Measurements from ENCODE around the gene FAM53A.

Gene FAM53A

DNA sequence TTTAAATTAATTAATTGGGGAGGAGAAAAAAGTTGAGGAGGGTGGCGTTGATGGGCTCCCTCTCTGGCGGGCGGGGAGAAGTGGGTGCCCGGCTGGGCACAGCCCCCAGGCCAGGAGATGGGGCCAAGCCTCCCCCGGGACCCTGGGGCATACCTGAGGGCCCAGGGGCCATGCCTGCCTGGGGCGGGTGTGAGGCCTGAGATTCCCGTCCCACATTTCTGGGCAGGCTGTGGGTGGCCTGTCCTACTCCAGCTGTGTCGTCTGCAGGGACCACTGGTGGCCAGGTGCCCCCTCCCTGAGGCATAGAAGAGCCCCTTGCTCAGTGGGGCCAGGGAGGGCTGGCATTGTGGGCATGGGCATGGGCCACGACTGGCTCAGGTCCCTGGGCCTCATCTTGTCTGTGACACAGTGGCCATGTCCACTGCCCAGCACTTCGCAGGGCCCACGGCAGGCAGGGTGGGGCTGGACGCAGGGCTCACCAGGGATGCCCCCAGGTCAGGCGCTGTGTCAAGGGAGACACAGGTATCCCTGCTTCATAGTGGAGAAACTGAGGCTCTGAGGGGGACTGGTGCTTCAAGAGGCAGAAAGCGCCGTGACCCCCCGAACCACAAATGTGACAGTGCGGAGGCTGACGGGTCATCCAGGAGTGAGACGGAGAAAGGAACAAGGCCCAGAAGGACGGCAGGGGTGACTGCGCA is 60.1 kb downstream of the FAM53A start:
- DNase-seq (ENCODE audit: low read depth) = no peak

DNA sequence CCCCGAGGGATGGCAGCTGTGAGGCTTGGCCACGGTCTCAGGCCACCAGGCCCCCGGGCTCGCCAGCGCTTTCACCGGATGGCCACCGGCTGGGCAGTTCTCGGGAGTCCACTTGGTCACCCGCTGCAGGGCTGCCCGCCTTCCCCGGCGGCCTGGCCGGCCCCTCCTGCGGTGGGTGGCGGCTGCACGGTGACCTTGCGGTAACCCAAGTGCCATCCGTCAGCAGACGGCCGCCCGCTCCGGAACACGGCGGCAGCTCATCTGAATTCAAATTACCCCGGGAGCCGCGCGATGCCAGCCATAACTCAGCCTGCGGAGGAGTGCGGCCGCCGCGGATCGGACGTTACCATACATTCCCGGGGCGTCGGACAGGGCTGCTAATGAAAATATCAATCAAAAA is 60.7 kb downstream of the FAM53A start:
- DNase-seq (ENCODE audit: low read depth) = no peak

DNA sequence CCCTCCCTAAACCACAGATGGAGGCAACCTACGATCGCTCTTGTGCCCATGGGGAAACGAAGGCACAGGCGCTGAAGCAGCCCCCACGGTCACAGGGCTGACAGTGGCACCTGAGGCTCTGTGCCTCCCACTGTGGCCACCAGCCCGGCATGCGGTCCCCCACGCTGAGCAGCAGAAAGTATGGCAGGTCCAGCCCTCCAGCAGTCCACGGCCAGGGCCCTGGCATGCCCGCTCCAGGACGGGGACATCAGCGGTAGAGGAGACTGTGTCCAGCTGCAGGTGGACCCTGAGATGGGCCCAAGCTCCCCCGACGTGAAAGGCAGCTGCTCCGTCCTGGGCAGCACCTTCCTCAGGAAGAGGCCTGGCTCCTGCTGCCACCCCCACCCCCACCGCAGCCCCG is 61.2 kb downstream of the FAM53A start:
- no peak for DNase-seq (ENCODE audit: low read depth)

DNA sequence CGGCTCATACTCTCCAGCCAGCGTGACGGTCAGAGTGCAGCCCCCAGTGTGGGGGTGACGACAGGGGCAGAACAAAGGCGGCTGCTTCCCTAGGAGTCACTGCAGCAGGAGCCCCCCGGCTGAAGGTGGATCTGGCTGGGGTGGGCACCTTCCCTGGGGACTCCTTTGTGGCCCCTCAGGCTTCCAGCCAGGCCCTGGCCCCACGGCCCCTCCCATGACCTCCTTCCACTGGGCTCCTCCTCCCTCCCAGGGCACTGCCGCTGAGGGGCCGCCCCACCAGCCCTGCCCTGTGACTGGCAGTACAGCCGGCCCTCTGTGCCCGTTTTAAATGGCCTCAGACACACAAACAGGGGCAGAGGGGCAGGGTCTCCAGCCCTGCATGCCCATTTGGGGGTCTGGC is 61.9 kb downstream of the FAM53A start:
- DNase-seq (ENCODE audit: low read depth) = no peak

DNA sequence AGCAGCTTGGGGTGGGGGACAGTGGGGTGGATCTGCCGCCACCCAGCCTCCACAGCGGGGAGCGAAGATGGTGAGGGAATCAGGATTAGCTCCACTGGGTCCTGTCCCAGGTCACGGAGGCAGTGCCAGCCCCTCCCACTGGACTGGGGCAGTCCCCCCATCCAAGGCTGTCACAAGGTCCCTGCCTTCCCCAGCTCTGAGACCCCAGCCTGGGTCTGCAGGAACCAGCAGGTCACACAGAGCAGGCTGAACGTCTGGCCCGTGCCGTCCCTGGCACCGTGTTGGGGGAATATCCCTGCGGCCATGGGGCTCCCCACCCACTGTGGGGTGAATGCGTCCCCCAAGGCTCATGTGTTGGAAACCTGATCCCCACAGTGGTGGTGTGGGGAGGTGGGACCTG is 62.6 kb downstream of the FAM53A start:
- no peak for DNase-seq (ENCODE audit: low read depth)

DNA sequence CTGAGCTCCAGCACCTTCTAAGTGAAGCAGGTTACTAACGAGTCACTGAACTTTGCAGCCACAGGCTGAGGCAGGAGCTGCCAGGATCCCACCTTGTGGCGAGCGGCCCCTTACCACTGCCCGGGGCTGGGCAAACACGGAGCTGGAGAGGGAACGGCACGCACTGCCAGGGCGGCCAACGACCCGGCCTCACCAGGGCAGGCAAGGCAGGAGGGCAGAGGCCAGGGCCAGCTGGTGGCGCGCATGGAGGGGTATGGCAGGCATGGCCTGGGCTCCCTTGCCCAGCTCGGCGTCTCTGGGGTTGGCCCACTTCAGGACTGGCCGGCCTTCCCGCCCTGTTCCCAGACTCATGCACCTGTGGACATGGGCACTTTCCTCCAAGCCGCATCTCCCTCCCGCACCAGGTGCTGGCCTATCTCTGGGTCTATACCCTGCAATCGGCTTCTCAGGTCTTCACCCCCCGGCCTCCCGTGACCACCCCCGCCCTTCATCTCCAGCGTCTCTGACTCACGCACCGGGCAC is 64.9 kb downstream of the FAM53A start:
- no peak for DNase-seq (ENCODE audit: low read depth)

DNA sequence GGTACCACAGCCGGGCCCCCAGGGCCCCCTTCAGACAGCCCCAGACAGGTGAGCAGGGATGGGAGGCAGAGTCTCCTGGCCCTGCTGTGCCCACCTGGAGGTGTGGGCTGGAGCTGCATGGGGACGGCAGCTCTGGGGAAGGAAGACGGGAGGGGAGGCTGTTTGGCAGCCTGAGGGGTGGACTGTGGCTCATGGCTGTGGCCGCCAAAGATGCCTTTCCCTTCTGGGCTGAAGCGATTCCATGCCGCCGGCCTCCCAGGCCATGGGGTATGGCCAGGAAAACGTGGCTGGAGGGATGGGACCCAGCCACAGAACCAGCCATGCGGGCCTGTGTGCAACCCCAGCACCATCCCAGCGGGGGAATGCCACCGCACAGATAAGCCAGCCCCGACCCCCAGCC is 65.7 kb downstream of the FAM53A start:
- no peak for DNase-seq (ENCODE audit: low read depth)

DNA sequence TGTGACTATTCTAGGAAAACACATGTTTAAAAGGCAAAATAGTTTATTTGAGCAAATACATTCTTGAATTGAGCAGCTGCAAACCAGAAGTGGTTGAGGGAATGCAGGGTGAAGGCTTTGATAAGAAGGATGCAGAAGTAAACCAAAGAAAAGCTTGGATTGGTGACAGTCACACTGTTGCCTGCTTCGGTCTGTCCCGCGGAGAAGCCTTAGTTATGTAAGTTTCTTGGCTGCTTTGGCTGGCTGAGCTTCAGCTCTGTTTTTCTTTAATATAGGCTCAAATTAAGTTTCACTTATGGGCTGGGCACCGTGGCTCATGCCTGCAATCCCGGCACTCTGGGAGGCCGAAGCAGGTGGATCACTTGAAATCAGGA is 67.6 kb downstream of the FAM53A start:
- DNase-seq (ENCODE audit: low read depth) = no peak

DNA sequence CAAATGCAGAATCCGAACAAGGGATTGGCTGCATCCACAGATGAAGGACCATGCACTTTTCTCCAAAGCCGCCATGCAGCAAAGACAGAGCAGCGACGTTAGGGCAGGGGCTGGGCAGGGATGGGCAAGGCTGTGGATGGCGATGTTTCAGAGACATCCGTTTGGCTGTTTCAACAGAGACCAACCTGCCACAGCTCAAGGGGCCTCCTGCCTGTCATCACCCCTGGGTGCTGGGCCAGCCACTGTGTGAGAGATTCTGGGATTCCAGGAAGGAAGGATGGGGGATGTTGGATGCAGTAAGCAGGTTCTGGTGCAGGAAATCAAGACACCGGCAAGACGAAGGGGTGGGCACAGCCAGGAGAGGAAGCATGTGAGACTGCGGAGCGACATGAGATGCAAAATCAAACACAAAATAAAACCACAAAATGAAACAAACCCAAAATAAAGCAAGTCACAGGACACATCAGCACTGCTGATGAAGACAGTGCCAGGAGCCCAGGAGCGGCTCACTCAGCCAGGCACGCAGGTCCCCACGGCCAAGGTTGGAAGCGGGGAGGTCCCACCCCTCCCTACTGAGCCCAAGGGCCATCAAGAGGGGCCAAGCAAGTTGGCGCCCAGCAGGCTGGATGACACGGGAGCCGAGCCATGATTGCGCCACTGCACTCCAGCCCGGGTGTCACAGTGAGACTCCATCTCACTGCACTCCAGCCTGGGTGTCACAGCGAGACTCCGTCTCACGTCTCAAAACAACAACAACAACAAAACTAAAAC is 68.1 kb downstream of the FAM53A start:
- no peak for DNase-seq (ENCODE audit: low read depth)

DNA sequence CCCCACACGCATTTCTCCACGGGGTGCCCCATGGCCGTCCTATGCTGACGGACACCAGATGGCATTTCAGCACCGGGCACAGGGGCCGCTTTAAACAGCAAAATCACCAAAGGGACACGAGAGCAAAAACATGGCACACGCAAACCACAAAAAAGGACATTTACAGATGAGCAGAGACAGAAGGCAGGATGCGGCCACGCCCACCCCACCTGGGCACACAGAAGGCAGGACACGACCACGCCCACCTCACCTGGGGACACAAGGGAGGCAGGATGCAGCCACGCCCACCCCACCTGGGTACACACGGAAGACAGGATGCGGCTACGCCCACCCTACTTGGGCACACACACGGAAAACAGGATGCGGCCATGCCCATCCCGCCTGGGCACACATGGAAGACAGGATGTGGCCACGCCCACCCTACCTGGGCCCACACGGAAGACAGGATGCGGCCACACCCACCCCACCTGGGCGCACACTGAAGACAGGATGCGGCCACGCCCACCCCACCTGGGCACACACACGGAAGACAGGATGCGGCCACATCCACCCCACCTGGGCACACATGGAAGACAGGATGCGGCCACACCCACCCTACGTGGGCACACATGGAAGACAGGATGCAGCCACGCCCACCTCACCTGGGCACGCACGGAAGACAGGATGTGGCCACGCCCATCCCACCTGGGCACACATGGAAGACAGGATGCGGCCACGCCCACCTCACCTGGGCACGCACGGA is 69.1 kb downstream of the FAM53A start:
- no peak for DNase-seq (ENCODE audit: low read depth)

DNA sequence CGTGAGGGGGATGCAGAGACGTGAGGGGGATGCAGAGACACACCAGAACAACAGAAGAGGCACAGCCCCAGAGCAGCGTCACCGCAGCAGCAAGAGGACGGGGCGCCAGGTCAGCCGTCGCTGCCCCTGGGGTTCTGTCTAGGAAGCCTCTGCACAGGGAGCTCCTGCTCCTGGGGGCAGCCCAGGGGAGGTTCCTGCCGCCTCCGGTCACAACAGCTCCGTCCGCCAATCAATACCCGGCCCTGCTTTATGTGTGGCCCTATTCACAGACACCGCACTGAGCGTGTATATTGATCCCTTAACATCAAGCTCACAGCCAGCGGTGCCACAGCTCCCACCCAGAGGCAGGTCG is 69.6 kb downstream of the FAM53A start:
- DNase-seq (ENCODE audit: low read depth) = no peak

DNA sequence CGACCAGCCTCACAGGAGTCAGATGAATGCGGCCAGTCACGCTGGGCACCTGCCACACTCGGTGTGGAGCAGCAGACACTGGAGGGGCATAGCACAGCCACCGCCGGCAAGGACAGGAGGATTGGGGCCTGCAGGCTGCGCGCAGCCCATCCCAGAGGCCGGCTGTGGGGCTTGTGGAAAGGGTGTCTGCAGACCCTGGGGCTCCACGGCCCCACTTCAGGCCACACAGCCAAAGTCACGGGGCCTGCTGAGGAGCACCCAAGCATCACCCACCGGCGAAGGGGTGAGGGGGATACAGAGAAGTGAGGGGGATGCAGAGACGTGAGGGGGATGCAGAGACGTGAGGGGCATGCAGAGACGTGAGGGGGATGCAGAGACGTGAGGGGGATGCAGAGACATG is 70.1 kb downstream of the FAM53A start:
- no peak for DNase-seq (ENCODE audit: low read depth)

DNA sequence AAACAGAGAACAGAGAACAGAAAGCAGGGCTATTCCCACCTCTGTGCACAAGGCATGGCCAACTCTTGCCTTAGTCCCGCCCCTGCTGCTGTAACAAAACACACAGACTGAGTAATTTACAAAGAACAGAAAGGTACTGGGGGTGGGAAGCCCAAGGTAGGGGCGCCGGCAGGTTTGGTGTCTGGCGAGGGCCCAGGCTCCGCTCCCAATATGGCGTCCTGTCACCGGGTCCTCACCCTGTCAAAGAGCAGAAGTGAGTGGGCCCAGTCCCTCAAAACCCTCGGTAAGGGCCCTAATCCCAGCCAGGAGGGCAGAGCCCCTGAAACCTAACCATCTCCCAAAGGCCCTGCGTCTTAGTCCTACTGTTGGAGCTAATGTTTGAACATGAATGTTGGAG is 71.0 kb downstream of the FAM53A start:
- no peak for DNase-seq (ENCODE audit: low read depth)

DNA sequence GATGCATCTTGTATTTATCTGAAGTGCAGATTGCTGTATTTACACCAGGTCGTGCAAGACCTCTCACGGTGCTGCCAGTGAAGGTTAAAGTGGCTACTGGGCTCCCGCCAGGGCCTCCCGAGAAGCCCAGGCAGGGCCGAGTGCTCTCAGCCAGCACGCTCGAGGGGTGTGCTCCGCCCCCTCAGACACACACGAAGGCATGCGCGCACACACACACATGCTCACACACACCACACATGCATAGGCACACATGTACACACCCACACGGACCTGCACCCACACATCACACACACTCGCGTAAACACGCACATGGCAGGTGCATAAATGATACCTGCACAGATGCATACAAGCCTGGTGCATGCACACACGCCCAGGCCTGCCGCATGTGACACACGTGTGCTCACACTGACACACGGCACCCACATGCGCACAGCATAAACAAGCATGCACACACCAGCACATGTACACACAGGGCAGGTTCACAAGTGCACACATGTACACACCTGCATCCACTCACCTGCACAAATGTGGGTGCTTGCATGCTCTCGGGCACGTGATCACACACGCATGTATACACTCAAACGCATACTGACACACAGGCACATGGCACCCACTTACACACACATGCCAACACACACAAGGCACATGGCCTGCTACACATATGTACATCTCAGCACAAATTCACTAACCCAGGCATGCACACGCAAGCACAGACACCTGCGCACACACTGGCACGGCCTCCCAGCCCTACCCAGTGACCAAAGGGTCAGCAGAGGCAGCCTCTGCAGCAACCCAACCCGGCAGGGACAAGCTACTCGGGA is 71.6 kb downstream of the FAM53A start:
- no peak for DNase-seq (ENCODE audit: low read depth)

DNA sequence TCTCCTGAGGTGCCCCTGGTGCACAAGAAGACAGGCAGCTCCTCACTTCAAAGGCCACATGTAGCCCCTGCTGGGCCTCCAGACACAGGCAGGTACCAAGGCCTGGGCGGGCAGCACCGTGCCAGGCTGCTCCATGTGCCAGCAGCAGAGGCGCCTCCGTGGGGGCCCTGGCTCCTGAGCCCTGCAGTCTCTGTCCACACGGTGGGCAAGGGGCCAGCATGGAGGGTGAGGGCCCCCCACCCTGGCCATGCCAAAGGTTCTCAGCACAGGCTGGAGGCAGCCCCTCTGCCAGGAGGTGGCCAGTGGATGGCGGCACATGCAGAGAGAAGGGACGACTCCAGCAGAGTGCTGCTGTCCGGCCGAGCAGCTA is 72.6 kb downstream of the FAM53A start:
- DNase-seq (ENCODE audit: low read depth) = no peak

DNA sequence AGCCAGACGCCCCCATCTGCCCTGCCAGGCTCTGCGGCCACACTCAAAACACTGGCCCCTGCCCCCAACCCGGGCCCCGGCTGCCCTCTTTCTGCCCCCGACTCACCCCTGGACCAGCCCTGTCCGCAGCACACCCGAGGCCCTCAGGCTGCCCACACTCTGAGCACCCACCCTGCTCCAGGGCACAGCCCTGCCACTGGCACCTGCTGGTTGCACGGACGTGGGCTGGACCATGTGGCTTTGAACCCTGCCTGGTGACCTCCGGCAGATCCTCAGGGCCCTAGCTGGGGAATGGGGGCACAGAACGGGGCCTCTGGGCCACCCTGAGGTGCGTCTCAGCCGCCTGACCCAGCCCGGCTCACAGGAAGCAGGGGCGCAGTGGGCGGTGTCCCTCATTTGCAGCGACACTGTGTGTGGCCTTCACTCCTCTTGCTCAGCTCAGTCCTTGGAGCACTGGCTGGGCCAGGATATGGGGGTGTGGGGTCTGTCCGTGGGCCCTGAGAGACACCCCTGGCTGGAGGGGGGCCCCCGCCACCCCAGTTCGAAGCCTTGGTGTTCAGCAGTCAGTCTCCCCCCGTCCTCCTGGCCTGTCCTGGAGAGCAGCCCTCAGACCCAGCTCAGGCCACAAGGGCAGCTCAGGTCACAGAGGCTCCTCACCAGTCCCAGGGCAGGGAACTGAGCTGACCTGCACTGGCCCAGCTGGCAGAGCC is 73.2 kb downstream of the FAM53A start:
- DNase-seq (ENCODE audit: low read depth) = no peak

DNA sequence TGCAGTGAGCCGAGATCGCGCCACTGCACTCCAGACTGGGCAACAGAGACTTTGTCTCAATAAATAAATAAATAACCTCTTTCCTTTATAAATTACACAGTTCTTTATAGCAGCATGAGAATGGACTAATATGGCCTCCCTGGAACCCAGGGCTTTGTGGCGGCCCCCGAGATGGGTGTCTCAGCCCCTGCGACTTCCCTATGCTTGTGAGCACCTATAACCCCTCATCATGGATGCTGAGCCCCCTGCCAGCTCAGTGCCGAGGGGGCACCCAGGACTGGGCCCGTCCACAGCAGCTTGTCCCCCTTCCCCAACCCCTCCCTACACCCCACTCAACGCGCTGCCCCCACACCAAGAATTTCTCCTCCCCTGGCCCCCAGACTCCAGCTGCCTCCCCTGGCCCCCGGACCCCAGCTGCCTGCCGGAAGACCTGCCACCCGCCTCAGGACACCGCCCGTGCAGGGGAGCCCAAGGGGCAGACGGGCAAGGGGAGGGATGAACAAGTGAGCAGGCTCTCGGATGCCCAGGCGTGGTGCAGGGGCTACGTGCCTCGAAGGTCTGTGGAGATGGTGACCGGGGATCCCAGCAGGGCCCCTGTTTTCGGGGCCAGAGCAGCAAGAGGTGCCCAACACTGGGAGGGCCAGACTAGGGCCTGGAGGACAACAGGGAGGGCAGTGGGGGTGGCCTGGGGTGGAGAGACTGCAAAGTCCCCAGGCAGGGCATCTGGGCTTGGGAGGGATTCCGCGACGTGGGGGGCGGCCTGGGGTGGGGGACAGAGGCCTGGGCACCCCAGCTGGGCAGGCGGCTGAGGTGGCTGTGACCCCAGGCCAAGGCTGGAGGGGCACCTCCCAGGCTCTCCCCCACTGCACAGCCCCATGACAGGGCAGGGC is 74.0 kb downstream of the FAM53A start:
- no peak for DNase-seq (ENCODE audit: low read depth)

DNA sequence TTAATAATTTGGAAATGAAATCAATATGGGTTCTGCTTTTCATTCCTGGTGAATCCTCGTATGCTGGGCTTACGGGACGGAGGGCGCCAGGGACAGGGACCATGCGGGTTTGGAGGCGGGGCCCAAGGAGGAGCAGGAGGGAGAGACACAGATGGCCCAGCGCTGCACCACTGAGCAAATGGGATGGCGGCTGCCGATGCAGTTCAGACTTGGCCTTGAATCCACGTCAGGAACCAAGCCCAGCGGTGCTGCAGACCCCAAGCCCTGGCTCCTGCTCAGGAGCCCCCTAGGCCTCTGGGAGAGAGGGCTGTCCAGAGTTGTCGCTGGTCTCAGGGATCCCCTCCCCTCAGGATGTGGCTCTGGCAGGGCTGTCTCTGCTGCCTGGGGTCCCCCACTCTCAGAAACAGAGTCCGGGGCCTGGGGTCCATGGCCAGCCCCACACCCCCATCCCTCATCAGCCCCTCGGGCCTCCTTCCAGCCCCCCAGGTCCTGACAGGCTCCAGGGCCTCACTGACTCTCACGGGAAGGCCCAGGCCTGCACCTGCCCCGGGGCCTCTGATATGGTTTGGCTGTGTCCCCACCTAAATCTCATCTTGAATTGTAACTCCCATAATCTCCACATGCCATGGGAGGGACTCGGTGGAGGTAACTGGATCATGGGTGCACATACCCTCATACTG is 75.2 kb downstream of the FAM53A start:
- no peak for DNase-seq (ENCODE audit: low read depth)

DNA sequence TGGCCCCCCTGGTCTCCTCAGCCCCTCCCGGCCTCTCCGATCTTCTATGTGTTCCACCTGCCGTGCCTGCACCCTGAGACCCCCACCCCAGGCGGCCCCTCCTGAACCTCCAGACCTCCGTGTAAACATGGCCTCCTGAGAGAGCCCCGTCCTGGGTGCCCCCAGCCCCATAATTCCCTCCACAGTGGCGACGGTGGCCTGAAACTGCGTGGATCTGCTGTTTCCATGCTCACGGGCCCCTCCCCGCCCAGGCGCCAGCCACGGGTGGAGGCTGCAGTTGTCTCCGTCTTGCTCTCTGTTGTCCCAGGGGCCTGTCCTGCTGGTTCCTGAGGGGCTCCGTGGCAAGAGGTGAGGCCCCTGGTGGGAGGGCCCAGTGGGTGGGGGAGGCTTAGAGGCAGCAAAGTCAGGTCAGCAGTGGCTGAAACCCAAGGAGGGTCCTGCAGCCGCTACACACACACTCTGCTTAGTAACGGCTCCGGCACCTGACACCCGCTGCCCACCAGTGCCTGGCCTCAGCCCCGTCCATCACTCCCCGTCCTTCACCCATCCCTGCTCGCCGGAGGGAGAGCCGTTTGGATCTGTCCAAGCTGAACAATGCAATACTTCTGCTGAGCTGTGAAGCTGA is 75.8 kb downstream of the FAM53A start:
- DNase-seq (ENCODE audit: low read depth) = no peak
